Measurements from ENCODE around the gene CCDC18. TPM values are rescaled to one million over a fixed set of nuclear protein-coding genes. Genes with fewer than 3 reads are reported as not detected.
"Not testable (repeated sequence)": the region's sequence is repeated elsewhere in the genome, so short reads cannot be mapped to it uniquely, and the experiment has no call there.

CCDC18 gene
- total RNA-seq, 1 experiment from 2014 or later = 18.1 TPM

- H2AFZ ChIP-seq (ENCODE audit: low read depth, low read length, poor library complexity, severe bottlenecking); BruUV-seq (replicated peaks); RAD21 ChIA-PET (ENCODE audit: low non-redundant PET in 1 of 2, low total read pairs in 2 of 2, uncharacterized antibody in 2 of 2, unreplicated experiment in 2 of 2); DNase-seq (ENCODE audit: low read depth, low spot score); H4K20me1 ChIP-seq (ENCODE audit: insufficient read depth); H3K27ac ChIP-seq (ENCODE audit: low read depth, low read length); H3K27me3 ChIP-seq (ENCODE audit: insufficient read depth, low read length); CTCF ChIA-PET; intact Hi-C loops (cut with micrococcal nuclease); H3K9me3 ChIP-seq (ENCODE audit: control insufficient read depth in 1 of 2, insufficient read depth in 1 of 2, low read depth in 1 of 2, low read length in 2 of 2); H3K9ac ChIP-seq (ENCODE audit: low read length); ATAC-seq; H3K4me1 ChIP-seq (ENCODE audit: control insufficient read depth in 1 of 2, insufficient read depth in 2 of 2, low read length in 2 of 2); H3K4me3 ChIP-seq (replicated peaks in 1 of 2; ENCODE audit: low read depth in 1 of 2, low read length in 2 of 2); H3K4me2 ChIP-seq (ENCODE audit: low read length); H3K9me2 ChIP-seq (ENCODE audit: insufficient read depth); POLR2A ChIA-PET; H3K36me3 ChIP-seq (ENCODE audit: control insufficient read depth in 1 of 2, insufficient read depth in 2 of 2, low read length in 2 of 2): not testable (repeated sequence)
- H3K79me2 ChIP-seq (ENCODE audit: insufficient read depth, low read length) = peaks cover 94% of the 10 kb centered on the region
Observed at GRCh38 chr1:93165895-93166294, 14.6 kb upstream of the CCDC18 start.

- H3K79me2 ChIP-seq (ENCODE audit: insufficient read depth, low read length) = peaks cover 93% of the 10 kb centered on the region
- ATAC-seq = no peak
Observed at GRCh38 chr1:93167006-93167405, 13.5 kb upstream of the CCDC18 start.

More at GRCh38 chr1:93167006-93167405, 13.5 kb upstream of the CCDC18 start:
- no peak overlapping the region for H3K9ac ChIP-seq (ENCODE audit: low read length)
- TF ChIP-seq ATF3 (IDR thresholded peaks at IDR 0.05) = no peak
- TF ChIP-seq SIN3A (IDR thresholded peaks at IDR 0.05; ENCODE audit: low read depth) = no peak
- no peak for TF ChIP-seq ZNF274 (IDR thresholded peaks at IDR 0.05; ENCODE audit: low read depth, low read length)
- no peak for TF ChIP-seq EZH2 (IDR thresholded peaks at IDR 0.05)
- TF ChIP-seq ELF1 (IDR thresholded peaks at IDR 0.05; ENCODE audit: borderline replicate concordance, low read depth) = no peak
- TF ChIP-seq ZFX (IDR thresholded peaks at IDR 0.05) = no peak
- TF ChIP-seq CBX3 (IDR thresholded peaks at IDR 0.05; ENCODE audit: low read depth) = no peak
- TF ChIP-seq FOSL1 (IDR thresholded peaks at IDR 0.05; ENCODE audit: low read depth) = no peak
- TF ChIP-seq SP1 (IDR thresholded peaks at IDR 0.05; ENCODE audit: low read depth) = no peak
- no peak for TF ChIP-seq SRF (IDR thresholded peaks at IDR 0.05; ENCODE audit: low read depth)
- TF ChIP-seq JUND (IDR thresholded peaks at IDR 0.05) = no peak
- no peak for TF ChIP-seq POLR2A (IDR thresholded peaks at IDR 0.05; ENCODE audit: borderline replicate concordance, extremely low read depth, insufficient read depth, insufficient read length)
- no peak for TF ChIP-seq CTCF (IDR thresholded peaks at IDR 0.05 in 2 of 3, conservative IDR thresholded peaks at IDR 0.05 in 1 of 3; ENCODE audit: borderline replicate concordance in 1 of 3, insufficient read depth in 1 of 3, low read depth in 2 of 3, low read length in 2 of 3)
- no peak for TF ChIP-seq MAX (IDR thresholded peaks at IDR 0.05)
- no peak for TF ChIP-seq EGR1 (IDR thresholded peaks at IDR 0.05; ENCODE audit: low read depth)
- H3K4me1 ChIP-seq (ENCODE audit: control insufficient read depth in 1 of 2, insufficient read depth in 2 of 2, low read length in 2 of 2) = no peaks in the 10 kb centered on the region
- no peak overlapping the region for H3K4me3 ChIP-seq (replicated peaks in 1 of 2; ENCODE audit: low read depth in 1 of 2, low read length in 2 of 2)
- no peak for DNase-seq (ENCODE audit: low read depth, low spot score)
- H3K4me2 ChIP-seq (ENCODE audit: low read length) = no peak overlapping the region
- H3K36me3 ChIP-seq (ENCODE audit: control insufficient read depth in 1 of 2, insufficient read depth in 2 of 2, low read length in 2 of 2) = peaks cover 0 to 8% of the 10 kb centered on the region in 2 experiments; a peak in 2 of 4 replicates
- POLR2A ChIA-PET = no interaction called here
- no peaks in the 10 kb centered on the region for H3K27me3 ChIP-seq (ENCODE audit: insufficient read depth, low read length)
- RAD21 ChIA-PET (ENCODE audit: low non-redundant PET in 1 of 2, low total read pairs in 2 of 2, uncharacterized antibody in 2 of 2, unreplicated experiment in 2 of 2) = no interaction called here
- no peaks in the 10 kb centered on the region for H4K20me1 ChIP-seq (ENCODE audit: insufficient read depth)
- H3K9me3 ChIP-seq (ENCODE audit: control insufficient read depth in 1 of 2, insufficient read depth in 1 of 2, low read depth in 1 of 2, low read length in 2 of 2) = no peaks in the 10 kb centered on the region
- no TSS peak for BruUV-seq (replicated peaks)
- no peak overlapping the region for H2AFZ ChIP-seq (ENCODE audit: low read depth, low read length, poor library complexity, severe bottlenecking)
- CTCF ChIA-PET = no interaction called here
- H3K27ac ChIP-seq (ENCODE audit: low read depth, low read length) = no peak overlapping the region
- H3K9me2 ChIP-seq (ENCODE audit: insufficient read depth) = no peaks in the 10 kb centered on the region
- intact Hi-C loops (cut with micrococcal nuclease) = no loop called here

Measured in HCT116 (cell line).